GM19351 (cell line): Measurements from ENCODE around the gene ADARB2.
"Not testable (repeated sequence)": the region's sequence is repeated elsewhere in the genome, so short reads cannot be mapped to it uniquely, and the experiment has no call there.

Experiments used
- ATAC-seq: cut with Tn5 transposase; IDR thresholded peaks from one replicate; pipeline ENCODE4 v1.9.1; 2021; ENCODE audit warnings: mild to moderate bottlenecking, moderate library complexity; ENCODE audit not compliant: unreplicated experiment

The ADARB2 gene

DNA sequence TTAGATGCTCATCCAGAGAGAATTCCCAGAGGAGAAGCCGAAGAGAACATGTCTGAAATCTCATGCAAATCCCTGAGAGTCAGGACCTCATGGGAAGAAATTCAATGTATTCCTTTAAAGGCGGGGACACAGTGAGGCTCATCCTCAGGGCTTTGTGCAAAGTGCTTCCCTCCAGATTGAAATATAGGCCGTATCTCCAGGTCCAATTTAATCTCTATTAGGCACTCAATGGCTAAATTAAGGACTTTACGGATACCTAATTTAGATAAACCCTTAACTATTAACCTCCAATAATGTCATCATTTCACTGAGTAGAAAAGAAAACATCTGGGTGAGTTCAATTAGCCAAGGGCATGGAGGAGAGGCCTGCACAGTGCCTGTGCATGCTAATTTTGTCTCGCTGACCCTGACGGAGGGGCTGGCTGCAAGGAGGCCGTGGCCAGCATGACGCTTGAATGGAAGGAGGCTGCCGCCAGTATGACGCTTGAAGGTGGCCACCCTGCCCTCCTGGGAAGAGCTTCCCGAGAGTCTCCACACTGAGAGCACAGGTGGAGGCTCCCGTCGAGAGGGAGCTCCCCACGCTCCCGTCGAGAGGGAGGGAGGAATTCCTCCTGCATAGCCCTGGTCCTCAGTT, 287.6 kb downstream of the ADARB2 start:
- no peak for ATAC-seq

DNA sequence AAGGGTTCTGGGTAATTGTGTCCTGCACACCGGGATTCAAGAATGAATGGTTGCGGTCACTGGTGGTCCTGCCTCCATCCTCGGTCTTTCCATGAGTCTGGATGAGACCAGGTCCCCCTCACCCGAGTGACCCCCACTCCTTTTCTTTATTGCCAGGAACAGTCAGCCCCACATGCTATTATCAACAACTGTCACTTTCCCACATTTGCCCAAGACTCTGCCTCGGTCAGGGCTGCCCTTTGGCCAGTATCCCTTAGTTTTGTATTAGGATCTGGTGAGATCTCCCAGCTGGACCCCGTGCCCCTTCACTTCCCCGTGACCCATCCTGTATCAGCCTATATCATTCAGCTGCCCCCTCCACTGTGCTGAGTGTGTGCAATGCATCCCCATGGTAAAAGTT, 288.3 kb downstream of the ADARB2 start:
- no peak for ATAC-seq

DNA sequence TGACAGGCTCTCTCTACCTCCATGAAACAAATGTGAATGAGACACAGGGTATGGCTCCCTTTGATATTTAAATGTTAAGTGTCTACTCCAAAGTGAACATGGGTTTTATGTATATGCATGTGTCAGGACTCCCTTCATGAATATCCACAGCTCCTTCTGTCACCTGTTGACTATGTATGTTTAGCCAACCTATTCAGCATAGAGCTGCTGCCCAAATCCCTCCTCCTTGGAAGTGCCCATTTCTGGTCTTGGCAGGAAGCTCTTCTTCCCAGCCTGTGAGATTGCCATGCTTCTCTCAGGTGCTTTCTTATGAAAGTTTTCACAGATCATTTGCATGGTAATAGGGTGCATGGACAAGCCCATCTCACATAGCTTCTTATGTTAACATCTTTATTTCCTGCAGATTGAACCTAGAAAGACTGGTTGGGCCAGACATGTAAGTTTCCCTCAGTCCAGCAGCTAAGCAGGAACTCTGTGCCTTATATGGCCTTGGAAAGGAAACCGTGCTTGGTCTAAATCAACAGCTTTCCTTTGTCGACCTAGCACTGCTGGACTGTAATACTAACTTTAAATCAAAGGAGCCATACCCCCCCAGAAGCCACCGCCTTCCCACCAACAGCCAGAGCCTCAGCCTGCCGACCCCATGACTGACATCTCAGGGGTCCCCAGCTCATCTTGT, 288.9 kb downstream of the ADARB2 start:
- no peak for ATAC-seq

DNA sequence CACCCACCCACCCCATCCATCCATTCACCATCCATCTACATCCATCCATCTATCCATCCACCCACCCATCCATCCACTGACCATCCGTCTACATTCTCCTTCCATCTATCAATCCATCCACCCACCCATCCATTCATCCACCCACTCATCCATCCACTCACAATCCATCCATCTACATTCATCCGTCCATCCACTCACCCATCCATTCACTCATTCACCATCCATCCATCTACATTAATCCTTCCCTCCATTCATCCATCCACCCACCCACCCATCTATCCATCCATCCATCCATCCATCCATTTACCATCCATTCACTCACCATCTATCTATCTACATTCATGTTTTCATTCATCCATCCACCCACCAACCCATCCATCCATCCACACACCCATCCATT, 292.5 kb downstream of the ADARB2 start:
- ATAC-seq: no peak

DNA sequence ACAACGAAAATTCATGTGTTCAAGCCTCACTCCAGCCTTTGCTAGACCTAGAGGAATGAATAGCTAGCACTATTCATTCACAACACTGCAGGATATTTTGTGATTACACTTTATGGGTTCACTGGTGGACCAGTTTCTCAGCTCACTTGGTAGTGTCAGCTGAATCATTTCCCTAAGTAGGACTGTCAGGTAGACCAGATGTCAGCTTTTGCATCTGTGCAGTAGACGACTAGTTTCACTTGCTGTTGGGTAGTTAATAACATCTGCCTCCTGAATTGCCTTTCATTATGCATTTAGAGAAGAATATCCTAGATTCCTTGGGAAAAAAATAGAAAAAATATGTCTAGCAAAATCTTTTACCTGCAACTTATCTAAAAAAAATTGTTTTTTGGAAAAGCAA, 296.4 kb downstream of the ADARB2 start:
- ATAC-seq: peak; percentile 67

DNA sequence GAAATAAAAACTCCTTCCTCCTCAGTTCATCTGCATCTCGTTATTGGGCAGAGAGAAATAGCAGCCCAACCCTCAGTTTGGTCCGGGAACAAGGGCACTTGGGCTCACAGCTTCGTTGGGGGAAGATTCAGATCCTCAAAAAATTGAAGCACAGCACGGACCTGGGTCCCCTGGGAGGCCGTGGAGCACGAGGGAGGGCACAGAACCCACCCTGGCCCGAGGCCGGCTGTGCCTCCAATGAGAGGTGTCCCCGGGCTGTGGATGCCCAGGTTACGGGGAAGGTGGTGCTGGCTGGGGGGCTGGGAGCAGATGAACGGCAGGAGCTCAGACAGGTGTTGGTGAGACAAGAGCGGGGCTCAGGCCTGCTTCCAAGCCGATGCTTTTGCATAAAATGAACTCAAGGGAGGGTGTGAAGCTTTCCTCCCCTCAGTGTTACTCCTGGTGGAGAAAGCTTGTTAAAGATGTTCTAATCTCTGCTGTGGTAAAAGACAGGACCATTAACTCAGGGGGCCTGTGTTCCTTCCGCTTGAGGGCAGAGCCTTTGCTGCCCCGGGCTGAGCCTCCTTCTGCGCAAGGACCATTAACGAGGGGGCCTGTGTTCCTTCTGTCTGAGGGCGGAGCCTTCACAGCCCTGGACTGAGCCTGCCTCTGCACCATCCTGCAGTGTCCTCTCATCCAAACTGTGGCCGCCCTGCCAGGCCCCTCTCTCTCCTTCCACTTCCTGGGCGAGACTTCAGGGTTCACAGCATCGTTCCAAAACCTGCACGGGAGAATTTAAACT, 302.2 kb downstream of the ADARB2 start:
- ATAC-seq: no peak

DNA sequence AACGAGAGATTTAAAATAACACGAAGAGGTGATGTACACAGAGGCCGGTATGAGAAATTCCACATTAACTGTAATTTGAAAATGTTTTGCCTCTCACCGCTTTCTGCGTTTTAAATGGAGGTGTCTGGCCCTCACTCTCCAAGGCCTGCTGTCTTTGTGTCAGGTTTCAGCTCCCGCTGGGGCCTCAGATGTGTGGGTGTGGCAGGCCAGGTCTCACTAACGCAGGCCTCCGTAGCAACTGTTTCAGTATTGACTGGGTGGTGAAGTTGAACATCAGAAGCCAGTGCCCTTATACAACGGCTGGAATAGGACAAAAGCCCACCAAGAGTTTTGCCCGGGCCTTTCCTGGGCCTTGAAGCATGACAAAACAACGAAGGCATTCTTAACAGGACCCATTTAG, 303.1 kb downstream of the ADARB2 start:
- no peak for ATAC-seq

DNA sequence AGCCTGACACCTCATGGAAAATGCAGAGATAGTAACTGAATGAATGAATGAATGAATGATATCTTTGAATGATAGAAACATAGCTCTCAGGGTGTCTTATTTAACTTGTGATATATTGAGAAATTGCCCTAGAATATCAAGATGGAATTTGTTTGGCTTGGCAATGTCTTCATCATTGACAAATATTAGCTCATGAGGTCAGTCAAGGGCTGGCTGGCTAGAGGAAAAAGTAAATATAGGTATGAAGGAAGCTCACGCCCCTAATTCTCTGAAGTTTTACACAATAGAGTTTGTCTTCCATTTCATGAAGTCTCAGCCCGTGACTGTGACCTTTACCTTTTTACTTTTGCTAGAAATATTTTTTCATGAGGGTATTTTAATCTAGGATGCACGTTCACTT, 305.2 kb downstream of the ADARB2 start:
- ATAC-seq: no peak

DNA sequence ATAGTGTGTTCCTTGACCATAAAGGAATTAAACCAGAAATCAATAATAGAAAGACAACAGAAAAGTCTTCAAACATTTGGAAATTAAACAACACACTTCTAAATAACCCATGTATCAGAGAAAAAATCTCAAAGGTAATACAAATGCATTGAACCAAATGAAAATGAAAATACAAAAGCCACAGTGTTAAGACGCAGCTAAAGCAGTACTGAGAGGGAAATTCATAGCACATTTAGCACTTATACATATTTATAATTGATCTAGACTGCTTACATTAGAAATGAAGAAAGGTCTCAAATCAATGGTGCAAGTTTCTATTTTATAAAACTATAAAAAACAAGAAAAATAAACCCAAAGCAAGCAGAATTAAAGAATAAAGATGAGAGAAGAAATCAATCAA, 306.1 kb downstream of the ADARB2 start:
- ATAC-seq: no peak

DNA sequence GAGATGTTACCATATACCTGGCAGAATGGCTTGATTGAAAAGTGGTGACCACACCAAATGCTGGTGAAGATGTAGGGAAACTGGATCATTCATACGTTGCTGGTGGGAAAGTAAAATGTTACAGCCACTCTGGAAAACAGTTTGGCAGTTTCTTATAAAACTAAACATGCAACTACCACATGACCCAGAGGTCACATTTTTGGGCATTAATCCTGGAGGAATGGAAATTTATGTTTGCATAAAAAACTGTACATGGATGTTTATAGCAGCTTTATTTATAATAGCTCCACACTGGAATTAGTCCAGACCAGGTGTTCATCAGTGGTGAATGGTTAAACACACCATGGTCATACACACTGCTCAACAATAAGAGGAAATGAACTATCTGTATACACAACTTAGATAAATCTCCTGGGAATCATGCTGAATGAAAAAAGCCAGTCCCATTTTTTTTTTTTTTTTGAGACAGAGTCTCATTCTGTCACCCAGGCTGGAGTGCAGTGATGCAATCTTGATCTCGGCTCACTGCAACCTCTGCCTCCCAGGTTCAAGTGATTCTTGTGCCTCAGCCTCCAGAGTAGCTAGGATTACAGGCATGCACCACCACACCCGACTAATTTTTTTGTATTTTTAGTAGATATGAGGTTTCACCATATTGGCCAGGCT, 309.7 kb downstream of the ADARB2 start:
- ATAC-seq: not testable (repeated sequence)

DNA sequence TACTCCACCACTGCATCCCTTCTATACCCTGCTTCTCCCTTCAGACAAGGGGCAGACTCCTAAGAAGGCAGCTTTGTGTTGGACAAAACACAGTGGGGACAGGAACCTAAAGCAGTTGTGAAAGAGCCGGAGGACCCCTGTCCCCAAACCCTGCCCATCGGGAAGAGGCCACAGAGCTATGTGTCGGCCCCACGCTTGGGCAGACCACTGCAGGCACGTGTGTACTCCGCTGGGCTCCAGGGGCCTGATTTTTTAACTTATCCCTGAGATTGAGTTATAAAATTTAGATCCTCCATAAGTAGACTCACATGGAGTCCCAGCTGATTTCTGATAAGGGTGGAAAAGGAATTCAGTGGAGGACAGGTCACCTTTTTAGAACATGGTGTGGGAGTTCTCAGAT, 310.5 kb downstream of the ADARB2 start:
- no peak for ATAC-seq

DNA sequence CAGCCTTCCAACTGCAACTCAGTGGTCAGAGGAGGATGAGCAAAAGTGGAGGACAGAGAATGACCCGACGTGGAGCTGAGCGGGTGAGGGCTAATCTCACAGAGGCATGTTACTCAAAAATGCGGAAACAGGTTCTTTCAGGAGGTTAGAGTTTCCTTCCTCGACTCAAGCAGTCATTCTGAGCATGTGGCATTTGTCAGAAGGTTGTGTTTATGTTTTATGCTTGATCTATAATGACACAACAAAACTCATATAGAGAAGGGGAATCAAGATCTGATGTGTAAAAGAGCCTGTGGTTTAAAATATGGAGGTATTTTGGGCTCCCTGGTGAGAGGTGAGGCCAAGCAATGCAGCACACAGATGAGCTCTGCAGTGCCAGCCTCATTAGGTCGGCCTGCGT, 311.4 kb downstream of the ADARB2 start:
- ATAC-seq: peak; percentile 71

DNA sequence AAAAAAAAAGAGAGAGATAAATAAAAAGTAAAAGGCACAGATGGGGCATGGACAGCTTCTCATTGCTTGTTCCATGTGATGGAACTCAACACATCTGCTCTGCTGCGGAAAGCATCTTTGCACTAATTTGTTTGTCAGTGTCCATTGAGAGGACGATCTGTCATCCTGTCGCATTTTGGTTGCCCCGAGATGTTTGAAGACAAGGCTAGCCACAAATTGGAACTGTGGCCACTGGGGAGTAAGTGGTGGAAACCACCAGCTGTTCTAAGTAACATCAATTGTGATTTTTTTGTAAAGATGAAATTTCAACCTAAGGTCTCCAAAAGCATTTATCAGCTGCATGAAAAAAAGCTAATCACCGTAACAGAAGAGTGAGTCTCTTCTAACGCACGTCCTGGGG, 312.7 kb downstream of the ADARB2 start:
- ATAC-seq: no peak

DNA sequence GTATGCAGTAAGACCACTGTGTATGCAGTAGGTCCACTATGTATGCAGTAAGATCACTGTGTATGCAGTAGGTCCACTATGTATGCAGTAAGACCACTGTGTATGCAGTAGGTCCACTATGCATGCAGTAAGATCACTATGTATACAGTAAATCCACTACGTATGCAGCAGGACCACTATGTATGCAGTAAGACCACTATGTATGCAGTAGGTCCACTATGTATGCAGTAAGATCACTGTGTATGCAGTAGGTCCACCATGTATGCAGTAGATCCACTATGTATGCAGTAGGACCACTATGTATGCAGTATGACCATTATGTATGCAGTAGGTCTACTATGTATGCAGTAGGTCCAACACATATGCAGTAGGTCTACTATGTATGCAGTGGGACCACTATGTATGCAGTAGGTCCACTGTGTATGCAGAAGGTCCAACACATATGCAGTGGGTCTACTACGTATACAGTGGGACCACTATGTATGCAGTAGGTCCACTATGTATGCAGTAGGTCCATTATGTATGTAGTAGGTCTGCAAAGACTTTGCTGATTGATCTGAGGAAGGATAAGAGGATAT, 313.6 kb downstream of the ADARB2 start:
- ATAC-seq: no peak

DNA sequence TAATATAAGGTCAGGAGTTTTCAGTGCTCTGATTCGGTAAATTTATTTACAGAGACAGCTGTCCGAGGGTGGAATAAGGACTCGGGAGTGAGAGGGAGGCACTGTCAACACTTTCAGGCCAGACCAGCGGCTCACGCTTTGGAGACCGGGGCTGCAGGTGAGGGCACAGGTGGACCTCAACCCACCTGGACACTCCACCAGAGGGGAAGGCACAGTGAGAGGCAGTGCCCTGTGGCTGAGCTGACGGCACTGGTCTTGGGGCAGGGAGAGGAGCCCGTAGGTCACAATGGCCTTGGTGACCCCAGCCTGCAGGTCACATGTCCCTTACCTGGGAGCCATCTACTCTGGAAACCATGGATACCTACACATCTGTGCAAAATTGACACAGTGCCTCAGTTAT, 315.1 kb downstream of the ADARB2 start:
- ATAC-seq: no peak

DNA sequence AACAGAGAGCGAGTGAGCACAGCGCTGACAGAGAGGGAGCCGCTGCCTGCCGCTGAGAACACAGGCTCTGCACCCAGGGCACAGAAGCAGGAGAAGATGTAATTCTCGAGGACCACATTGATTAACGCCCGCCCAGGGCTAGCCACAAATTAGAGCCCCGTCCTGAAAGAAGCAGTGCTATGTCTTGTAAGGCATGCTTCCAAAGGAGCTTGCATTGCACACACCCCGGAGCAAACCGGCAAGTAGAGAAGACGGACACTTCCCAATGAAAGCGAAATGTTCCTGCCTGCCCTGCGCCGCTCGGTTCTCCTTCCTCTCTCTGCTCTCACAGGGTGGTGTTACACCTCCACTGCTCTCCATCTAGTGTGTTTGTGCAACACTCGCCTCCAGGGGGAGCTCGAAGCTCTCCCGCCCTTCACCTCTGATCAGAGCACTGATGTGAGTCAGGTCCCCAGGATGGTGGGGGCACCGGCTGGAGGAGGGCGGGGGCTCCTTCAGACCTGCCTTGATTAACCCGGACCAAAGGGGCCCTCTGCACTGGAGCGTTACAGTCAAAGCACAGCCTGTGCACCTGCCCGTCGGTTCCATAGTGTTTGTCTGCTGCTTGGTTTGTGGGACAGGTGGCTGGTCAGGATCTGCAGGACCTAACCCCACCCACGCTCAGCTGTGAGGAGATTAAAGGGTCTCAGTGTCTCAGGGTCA, 316.5 kb downstream of the ADARB2 start:
- peak; percentile 96 for ATAC-seq

DNA sequence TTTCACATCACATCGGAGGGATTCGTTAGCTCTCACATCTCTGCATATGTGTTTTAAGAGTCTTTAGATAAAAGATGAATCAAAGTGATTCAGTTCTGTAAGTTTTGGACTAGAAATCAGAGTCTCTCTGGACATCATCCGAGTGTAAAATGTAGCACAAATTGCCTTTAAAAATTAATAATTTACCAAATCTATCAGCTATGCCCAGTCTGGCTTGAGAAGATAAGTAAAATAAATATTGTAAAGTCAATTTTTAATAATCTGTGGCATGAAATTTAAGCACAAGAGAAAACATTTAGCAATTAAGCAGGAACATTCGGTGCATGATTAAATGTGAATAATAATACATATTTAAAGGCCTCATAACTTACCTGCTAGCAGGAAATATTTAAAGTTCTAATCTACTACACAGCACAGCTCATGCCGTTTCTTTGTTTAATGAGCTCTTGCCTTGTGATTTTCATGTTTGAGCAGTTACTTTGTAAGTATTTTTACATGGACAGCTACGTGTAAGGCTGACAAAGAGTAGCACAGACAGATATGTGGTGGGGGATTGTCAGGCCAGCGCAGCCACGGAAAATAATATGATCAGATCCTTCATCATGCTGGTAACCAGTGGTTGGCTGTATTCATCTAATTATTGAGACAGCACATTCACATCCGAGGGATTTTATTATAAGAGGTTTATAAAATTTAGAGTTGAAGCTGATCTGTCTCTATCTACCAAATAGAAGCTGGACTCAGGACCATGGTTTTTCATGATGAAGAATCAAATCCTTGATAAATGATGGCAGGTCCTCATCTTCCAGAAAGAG, 317.3 kb downstream of the ADARB2 start:
- ATAC-seq: no peak

DNA sequence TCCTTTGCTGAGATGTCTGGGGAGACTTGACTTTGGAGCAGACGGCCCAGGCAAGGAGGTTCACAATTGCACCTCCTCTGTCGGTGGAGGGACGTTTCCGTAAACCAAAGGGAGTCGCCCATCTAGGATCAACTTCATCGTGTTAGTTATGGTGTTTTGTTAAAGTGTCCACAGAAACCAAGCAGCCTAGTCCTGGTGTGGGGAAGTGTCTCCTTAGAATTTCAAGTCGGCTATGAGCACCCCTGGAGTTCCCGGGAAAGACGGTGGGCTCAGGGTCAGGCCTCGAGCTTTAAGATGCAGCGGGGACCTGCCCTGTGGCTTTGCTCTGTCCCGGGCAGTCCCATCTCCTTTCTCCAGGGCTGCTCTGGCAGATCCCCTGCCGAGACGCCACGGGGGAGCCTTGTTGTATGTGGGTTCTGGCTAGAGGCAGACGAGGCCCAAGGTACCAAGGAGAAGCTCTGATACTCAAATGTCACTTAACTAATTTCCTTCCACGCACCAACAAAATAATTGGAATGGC, 319.2 kb downstream of the ADARB2 start:
- no peak for ATAC-seq

DNA sequence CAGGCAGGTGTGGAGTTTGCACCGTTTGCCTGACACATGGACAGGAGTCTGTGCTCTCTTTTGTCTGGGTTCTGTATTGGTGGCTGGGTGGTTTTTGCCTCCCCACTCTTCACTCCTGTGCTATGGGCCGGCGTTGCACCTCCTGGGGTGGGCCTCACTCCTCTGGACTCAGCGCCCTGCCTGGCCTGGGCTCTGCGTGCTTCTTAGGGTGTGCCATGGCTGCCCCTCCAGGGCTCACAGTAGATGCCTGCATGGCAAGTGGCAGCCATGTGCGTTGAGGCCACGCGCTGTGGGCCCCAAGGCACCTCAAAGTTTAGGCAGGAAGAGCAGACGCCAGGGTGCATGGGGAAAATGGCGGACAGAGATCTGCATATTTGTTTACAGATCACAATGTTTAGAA, 319.8 kb downstream of the ADARB2 start:
- no peak for ATAC-seq
